ENCODE measurements around the gene GAB1. TPM values are rescaled to one million over a fixed set of nuclear protein-coding genes. Genes with fewer than 3 reads are reported as not detected.

GAB1 gene
- total RNA-seq, 1 donor from 2014 or later = 29.0 TPM

DNA sequence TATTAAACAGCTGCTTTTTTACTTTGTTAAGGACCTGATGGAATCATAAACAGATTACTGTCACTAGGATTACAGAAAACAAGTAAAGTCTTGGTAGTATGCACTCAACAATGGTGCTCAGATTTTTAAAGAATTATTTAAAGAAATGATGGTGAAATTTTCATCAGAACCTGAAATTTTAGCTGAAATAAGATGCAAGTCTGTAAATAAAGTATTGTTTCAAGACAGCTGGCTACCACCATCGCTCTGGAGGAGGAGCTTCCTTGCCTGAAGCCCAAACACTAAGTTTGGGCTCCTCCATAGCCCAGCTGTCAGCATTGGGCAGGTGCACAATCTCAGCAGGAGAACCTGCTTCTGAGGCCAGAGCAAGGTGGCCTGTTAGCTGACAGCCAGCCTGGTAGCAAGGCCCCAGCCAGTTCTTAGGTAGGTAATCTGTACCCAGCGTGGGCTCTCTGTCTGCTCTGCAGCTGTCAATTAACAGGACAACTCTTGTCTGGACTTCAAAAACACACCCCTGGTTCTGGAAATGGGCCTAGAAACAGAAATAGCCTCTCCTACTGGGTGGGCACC is 4.6 kb downstream of the GAB1 start:
- no peaks in the 10 kb centered on the region for H3K36me3 ChIP-seq
- H3K27ac ChIP-seq = no peak overlapping the region
- TF ChIP-seq POLR2AphosphoS5 (IDR thresholded peaks at IDR 0.05; ENCODE audit: insufficient read depth in 1 of 2, low read depth in 1 of 2) = no peak
- TF ChIP-seq, protein P1, sequence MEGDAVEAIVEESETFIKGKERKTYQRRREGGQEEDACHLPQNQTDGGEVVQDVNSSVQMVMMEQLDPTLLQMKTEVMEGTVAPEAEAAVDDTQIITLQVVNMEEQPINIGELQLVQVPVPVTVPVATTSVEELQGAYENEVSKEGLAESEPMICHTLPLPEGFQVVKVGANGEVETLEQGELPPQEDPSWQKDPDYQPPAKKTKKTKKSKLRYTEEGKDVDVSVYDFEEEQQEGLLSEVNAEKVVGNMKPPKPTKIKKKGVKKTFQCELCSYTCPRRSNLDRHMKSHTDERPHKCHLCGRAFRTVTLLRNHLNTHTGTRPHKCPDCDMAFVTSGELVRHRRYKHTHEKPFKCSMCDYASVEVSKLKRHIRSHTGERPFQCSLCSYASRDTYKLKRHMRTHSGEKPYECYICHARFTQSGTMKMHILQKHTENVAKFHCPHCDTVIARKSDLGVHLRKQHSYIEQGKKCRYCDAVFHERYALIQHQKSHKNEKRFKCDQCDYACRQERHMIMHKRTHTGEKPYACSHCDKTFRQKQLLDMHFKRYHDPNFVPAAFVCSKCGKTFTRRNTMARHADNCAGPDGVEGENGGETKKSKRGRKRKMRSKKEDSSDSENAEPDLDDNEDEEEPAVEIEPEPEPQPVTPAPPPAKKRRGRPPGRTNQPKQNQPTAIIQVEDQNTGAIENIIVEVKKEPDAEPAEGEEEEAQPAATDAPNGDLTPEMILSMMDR (IDR thresholded peaks at IDR 0.05) = no peak
- TF ChIP-seq POLR2A (IDR thresholded peaks at IDR 0.05) = no peak
- DNase-seq (ENCODE audit: extremely low spot score in 2 of 2) = no peak
- no peaks in the 10 kb centered on the region for H3K9me3 ChIP-seq
- intact Hi-C loops (cut with DNase I) = no loop called here
- H3K4me1 ChIP-seq = peaks cover 56% of the 10 kb centered on the region
- H3K27me3 ChIP-seq = no peaks in the 10 kb centered on the region
- H3K4me3 ChIP-seq = no peak overlapping the region

DNA sequence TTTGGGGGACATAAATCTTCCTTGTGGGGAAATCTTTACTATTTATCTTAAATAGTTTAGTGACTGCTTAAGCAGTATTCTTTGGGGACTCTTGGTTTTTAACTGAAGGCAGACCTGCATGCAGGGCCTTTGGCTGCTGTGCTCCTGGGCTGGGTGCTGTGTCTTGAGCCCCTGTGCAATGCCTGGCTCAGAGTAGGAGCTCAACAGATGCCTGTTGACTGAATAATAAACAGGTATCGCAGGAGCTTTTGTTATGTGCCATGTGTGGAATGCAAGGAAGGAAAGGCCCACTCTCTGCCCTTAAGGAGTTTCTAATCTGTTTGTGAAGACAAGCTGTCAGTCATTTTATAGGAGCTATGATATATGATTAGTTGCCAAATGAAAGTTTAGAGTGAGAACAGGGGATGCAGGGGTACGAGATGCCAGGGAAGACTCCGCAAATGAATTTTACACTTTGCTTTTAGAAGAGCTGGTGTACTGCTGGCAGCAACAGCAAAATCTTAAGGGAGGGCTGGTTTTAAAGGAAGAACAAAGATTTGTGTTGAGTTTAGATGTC is 6.7 kb downstream of the GAB1 start:
- H3K4me1 ChIP-seq = peaks cover 52% of the 10 kb centered on the region

DNA sequence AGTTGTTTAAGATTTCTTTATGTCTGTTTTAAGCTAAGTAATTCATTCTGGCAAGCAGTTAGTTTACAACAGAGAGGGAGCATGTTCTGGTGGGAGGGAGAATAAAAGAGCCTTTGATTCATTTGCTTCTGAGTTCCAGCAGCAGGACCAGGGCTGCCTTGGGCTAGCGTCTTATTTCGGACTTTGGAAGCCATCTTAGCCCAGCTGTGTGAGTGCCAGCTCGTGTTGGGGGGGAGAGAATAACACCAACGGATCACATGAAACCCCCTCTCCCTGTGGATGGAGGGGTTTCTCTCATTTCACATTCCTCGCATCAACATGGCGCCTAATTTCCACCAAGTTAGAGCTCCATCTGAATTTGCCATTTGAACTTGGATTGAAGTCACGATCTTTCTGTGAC is 7.4 kb downstream of the GAB1 start:
- Histone ChIP-seq H3K36me3 (no peaks in the 10 kb centered on the region), H3K27ac (no peak overlapping the region), H3K4me1 (peaks cover 46% of the 10 kb centered on the region), H3K9me3 (no peaks in the 10 kb centered on the region), H3K27me3 (no peaks in the 10 kb centered on the region), H3K4me3 (no peak overlapping the region)
- no peak for DNase-seq (ENCODE audit: extremely low spot score in 2 of 2)
- TF ChIP-seq, protein P1 (IDR thresholded peaks at IDR 0.05) = no peak
- no peak for TF ChIP-seq POLR2AphosphoS5 (IDR thresholded peaks at IDR 0.05; ENCODE audit: insufficient read depth in 1 of 2, low read depth in 1 of 2)
- TF ChIP-seq POLR2A (IDR thresholded peaks at IDR 0.05) = no peak
- intact Hi-C loops (cut with DNase I) = no loop called here

More for the DNA sequence above, 6.7 kb downstream of the GAB1 start:
- H3K4me3 ChIP-seq = no peak overlapping the region
- H3K36me3 ChIP-seq = no peaks in the 10 kb centered on the region
- H3K27ac ChIP-seq = no peak overlapping the region
- H3K9me3 ChIP-seq = no peaks in the 10 kb centered on the region
- TF ChIP-seq POLR2AphosphoS5 (IDR thresholded peaks at IDR 0.05; ENCODE audit: insufficient read depth in 1 of 2, low read depth in 1 of 2) (no peak), POLR2A (IDR thresholded peaks at IDR 0.05) (no peak)
- TF ChIP-seq, protein P1 (IDR thresholded peaks at IDR 0.05) = no peak
- intact Hi-C loops (cut with DNase I) = no loop called here
- H3K27me3 ChIP-seq = no peaks in the 10 kb centered on the region
- no peak for DNase-seq (ENCODE audit: extremely low spot score in 2 of 2)

DNA sequence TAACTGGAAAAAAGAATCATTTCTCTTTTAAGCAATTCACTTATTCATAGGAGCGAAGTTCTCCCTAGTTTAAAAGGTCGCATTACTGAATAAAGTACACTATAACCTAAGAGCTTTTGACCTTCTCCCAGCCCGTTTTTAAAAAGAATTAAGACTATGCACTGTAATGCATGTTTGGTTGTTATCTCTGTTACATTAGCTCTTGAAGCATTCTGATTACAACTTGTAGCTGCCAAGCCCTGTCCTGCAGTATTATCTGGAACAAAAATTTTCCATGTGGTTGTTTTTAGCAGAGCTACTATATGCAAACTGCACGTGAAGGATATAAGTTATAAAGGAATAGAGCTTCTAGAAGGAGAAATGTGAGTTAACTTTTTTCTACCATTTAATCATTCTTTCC is 8.1 kb downstream of the GAB1 start:
- DNase-seq (ENCODE audit: extremely low spot score in 2 of 2) = no peak
- Histone ChIP-seq H3K9me3 (no peaks in the 10 kb centered on the region), H3K27me3 (no peaks in the 10 kb centered on the region), H3K36me3 (no peaks in the 10 kb centered on the region), H3K4me3 (no peak overlapping the region), H3K27ac (peak overlapping the region; percentile 5), H3K4me1 (peaks cover 38% of the 10 kb centered on the region)
- intact Hi-C loops (cut with DNase I) = no loop called here
- TF ChIP-seq, protein P1 (IDR thresholded peaks at IDR 0.05) = no peak
- TF ChIP-seq POLR2AphosphoS5 (IDR thresholded peaks at IDR 0.05; ENCODE audit: insufficient read depth in 1 of 2, low read depth in 1 of 2) (no peak), POLR2A (IDR thresholded peaks at IDR 0.05) (no peak)

DNA sequence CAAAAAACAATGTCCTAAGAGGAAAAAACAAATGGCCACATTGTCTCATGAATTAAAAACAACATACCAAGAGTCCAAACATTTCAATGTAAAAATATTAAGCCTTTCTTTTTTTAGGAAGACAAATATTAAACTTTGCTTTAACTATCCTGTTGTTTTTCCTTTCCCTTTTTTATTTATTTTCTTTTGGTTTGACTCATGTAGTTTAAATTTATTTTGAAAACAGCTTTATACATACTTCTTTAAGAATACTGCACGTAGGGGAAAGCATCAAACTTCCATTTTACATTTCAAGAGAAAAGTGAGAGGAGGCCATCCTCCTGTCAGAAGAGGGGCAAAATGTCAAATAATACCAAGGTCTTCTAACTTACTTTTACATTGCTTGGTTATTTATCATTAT is 8.7 kb downstream of the GAB1 start:
- peak overlapping the region; percentile 5 for H3K27ac ChIP-seq
- no peak overlapping the region for H3K4me3 ChIP-seq
- intact Hi-C loops (cut with DNase I) = no loop called here

More for the DNA sequence above, 8.7 kb downstream of the GAB1 start:
- H3K36me3 ChIP-seq = no peaks in the 10 kb centered on the region
- peaks cover 37% of the 10 kb centered on the region for H3K4me1 ChIP-seq
- DNase-seq (ENCODE audit: extremely low spot score in 2 of 2) = no peak
- H3K9me3 ChIP-seq = no peaks in the 10 kb centered on the region
- no peak for TF ChIP-seq POLR2A (IDR thresholded peaks at IDR 0.05)
- TF ChIP-seq, protein P1 (IDR thresholded peaks at IDR 0.05) = no peak
- TF ChIP-seq POLR2AphosphoS5 (IDR thresholded peaks at IDR 0.05; ENCODE audit: insufficient read depth in 1 of 2, low read depth in 1 of 2) = no peak
- H3K27me3 ChIP-seq = no peaks in the 10 kb centered on the region

All from vagina (tissue), 2 donors.